Activated CD4-positive, alpha-beta T cell treated with anti-CD3 and anti-CD28 coated beads, Interleukin-2, amount 50 U/mL, for 4 hours (primary cell): ENCODE data around the gene PHLDB3.
A peak's percentile ranks its signal among the peaks of the same experiment; 100 is the strongest.
"Not testable (repeated sequence)": the region's sequence is repeated elsewhere in the genome, so short reads cannot be mapped to it uniquely, and the experiment has no call there.

Experiments
- DNase-seq, 2 experiments: peaks; one replicate each; pipeline ENCODE4 v3.0.0-alpha.2; 2020

PHLDB3 gene

DNA sequence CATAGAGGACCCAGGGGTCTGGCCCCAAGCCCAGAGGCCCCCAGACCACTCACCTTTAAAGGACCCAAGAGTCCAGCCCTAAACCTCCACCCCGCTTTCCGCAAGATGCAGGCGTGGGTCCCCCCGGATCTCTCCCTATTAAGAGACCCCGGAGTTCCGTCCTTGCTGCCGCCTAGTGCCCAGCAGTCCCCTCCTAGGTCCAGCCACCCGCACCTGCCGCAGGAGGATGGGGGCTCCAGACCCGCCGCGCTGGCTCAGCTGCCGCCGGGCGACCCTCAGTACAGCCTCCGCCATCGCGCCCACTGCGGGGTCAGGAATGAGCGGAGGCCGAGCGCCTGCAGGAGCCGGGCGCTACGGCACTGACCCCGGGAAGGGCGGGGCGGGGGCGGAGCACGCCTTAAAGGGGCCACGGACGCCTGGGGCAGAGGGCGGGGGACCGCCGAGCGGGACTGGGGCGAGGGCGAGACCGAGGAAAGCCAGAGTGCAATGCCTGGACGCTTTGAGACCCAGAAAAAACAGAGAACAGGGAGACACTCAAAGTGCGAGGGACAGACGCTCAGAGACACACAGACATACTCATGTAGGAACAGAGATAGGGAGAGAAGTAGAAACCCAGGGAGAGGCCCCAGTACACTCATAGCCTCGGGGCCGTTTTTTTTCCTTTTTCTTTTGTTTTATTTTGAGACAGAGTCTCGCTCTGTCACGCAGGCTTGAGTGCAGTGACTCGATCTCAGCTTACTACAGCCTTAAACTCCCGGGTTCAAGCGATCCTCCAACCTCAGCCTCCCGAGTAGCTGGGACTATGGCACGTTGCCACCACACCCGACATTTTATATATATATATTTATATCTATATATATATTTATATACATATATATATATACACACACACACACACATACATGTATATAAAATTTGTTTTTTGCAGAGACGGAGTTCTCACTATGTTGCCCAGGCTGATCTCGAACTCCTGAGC is 22.6 kb upstream of the PHLDB3 start, which contains the start of gene ETHE1:
Gene ETHE1 (minus strand): TSS at position 318 of the 976 bp plus-strand sequence. CDS start 24 bp downstream, at position 294.
- peak; percentile 50 to 54 for DNase-seq

DNA sequence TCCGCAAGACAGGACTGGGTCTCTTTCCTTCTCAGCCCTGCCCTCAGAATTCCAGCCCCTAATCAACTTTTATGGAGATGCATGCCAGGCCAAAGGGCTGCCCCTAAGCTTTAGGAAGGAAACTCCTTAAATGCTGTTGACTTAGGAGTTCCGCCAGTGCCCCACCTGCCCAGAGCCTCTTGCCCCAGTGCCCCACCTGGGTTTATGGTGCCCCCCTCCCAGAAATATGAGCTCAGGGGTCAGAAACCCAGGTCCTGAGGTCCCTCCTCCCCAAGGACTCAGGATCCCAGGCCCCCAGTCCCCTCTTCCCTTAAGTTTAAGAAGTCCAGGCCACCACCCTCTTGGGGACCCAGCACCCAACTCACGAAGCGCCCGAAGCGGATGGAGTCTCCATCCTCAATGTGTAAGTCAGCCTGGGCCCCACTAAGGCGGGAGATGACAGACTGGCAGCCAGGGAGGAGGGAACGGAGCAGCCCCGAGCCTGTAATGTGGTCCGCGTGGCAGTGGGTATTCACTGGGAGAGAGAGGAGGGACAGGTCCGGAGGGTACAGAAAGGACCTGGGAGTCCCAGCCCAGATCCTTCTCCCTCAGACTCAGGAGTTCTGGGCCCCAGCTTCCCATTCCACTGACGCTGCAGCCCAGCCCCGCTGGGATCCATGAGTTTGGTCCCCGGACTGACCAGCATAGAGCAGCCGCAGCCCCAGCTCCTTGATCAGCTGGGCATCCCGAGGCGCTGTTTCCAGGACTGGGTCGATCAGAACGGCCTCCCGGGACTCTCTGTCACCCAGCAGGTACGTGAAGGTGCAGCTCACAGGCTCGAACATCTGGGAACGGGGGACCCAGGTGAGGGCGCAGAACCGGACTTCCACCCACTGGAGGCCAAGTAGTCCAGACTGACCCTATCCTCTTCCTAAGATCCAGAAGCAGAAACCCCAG is 21.6 kb upstream of the PHLDB3 start:
- no peak for DNase-seq

DNA sequence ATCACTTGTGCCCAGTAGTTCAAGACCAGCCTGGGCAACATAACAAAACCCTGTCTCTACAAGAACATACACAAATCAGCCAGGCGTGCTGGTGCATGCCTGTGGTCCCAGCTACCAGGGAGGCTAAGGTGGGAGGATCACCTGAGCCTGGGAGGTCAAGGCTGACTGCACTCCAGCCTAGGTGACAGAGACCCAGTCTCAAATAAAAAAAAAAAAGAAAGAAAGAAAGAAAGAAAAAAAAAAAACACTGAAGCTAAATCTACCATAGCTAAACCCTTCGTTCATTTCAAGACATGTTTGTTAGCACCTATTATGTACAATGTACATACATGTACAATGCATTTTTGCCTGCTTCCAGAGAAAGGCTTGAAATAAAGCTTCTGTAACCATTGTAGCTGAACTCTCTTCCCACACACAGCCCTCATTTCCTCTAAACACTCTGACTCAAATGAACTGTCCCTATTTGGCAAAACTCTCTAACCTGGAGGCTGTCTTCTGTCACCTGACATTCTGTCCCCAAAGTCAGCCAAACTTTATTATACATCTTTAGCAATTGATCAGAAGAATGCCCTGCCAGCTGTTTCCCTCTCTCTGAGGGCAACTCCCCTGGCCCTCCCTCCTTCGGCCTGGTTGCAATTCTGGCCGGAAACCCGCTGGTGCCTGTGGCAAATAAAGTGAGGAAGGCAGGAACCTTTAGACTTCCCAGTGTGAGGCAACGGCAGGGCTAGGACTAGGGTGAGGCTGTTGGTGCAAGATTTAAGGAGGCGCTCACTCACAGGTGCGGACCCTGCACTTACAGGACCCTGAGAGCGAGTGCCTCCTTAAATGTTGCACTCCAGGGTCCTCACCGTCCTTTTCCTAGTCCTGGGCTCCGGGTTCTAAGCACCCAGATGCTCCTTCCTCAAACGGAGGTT is 20.6 kb upstream of the PHLDB3 start:
- DNase-seq: no peak

DNA sequence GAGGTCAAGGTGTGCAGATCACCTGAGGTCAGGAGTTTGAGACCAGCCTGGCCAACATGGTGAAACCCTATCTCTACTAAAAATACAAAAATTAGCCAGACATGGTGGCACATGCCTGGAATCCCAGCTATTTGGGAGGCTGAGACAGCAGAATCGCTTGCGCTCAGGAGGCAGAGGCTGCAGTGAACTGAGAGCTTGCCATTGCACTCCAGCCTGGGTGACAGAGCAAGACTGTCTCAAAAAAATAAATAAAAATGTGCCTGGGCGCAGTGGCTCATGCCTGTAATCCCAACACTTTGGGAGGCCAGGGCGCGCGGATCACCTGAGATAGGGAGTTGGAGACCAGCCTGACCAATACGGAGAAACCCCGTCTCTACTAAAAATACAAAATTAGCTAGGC is 19.1 kb upstream of the PHLDB3 start:
- not testable (repeated sequence) for DNase-seq

DNA sequence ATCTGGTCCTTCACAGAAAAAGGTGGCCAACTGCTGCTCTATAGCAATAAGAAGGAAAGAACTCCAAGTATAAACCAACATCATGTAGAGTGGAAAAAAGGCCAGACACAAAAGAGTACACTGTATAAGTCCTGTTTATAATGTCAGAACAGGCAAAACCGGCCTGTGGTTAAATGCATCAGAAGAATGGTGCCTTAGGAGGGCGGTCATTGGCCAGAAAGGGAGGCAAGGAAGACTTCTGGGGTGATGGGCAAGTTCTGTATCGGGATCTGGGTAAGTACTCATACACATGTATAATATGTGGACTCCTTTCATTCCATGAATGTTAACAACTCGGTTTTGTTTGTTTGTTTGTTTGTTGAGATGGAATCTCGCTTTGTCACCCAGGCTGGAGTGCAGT is 18.4 kb upstream of the PHLDB3 start:
- no peak for DNase-seq

DNA sequence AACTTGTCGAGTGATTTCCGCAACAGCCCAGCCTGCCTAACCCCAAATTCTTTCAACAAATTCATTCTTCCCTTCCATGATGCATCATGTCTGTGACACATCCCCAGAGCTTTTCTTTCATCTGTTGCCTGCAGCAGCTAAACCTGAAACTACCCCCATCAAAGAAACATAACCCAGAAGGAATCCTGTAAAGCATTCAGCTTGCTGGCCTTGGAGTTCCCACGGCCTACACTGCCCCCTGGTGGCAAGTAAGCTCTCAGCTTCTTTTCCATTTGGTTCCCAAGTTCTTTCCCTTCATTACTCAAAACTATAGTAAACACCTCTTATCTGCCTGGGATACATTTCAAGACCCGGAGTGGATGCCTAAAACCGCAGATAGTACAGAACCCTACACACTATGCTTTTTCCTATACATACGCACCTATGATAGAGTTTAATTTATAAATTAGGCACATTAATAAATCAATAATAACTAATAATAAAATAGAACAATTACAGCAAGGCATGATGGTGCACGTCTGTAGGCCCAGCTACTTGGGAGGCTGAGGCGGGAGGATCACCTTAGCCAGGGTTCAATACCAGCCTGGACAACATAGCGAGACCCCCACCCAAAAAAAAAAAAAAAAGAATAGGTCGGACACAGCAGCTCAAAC is 15.0 kb upstream of the PHLDB3 start:
- DNase-seq: peak; percentile 79

DNA sequence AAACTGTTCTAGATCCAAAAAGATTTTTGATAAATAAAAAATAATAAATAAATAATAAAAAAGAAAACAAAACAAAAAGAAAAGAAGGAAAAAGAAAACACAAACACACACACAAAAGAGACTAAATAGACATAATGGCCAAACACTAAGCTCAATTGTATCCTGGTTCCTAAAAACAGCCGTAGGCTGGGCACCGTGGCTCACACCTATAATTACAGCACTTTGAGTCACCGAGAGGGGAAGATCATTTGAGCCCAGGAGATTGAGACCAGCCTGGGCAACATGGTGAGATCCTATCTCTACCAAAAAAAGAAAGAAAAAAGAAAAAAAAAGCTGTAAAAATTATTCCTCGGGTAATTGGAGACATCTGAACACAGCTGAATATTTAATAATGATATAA is 13.5 kb upstream of the PHLDB3 start:
- no peak for DNase-seq

DNA sequence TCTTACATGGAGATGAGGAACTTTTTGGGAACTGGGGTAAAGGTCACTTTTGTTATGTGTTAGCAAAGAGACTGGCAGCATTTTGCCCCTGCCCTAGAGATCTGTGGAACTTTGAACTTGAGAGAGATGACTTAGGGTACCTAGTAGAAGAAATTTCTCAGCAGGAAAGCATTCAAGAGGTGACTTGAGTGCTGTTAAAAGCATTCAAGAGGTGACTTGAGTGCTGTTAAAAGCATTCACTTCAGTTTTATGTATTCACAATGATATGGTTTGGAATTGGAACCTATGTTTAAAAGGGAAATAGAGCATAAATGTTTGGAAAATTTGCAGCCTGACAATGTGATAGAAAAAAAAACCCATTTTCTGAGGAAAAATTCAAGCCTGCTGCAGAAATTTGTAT is 7.9 kb upstream of the PHLDB3 start:
- DNase-seq: not testable (repeated sequence)

DNA sequence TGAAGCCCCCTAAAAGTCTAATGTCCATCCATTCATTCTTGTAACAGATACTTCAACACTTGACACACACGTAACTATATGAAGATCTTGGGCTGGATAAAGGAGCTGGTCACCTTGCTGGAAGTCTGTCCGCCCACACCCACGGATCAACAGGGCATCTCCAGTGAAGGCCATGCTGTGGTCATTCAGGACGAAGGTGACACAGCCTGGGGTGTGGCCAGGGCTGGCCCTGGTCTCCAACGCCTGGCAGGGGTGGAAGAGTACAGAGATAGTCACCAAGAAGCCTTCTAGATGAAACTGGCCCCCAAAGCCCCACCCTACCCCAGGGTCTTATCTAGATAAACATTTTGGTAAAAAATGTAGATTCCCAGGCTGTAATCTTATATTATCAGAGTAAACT is 6.8 kb upstream of the PHLDB3 start:
- DNase-seq: no peak

DNA sequence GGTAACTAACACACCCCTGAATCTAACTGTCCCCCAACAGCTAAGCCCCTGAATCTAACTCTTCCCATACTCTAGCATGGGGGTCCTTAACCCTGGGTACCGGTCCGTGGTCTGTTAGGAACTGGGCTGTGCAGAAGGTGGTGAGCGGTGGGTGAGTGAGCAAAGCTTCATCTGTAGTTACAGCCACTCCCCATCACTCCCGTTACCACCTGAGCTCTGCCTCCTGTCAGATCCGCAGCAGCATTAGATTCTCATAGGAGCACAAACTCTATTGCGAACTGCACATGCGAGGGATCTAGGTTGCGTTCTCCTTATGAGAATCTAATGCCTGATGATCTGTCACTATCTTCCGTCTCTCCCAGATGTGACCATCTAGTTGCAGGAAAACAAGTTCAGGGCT is 6.2 kb upstream of the PHLDB3 start:
- DNase-seq: no peak

DNA sequence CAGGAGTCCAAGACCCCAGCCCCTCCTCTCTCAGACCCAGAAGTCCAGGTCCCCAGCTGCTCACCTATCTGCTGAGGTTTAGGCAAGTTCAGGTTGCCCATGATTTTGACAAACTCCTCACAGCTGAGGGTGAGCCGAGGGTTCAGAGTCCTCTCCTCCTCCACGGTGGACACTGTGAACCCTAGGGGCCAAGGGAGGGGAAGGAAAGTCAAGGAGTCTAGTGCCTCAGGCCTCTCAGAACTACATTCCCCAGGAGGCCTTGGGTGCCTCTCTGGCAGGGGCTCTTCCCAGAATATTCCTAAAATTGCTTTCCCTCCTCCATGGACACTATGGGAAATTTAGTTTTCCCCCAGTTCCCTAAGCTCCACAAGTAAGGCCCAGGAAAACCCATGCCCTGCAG is 3.3 kb upstream of the PHLDB3 start:
- no peak for DNase-seq

DNA sequence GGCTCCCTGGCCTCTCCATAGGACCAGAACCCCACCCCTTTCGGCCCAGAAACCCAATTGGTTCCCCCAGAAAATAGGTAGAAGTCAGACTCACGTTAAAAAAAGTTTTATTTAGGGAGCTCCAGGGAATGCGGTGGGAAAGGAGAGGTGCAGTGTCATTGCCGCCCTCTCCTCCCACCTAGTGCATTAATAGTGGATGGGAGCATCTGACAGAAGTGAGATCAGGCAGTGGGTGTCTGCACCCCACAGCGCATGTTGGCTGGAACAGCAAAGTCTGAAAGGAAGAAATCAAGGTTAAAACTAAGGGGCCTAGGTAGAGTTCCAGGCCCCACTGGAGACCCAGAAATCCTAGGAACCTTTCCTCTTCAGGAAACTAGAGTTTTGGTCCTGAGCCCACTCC is 2.1 kb upstream of the PHLDB3 start:
- no peak for DNase-seq

DNA sequence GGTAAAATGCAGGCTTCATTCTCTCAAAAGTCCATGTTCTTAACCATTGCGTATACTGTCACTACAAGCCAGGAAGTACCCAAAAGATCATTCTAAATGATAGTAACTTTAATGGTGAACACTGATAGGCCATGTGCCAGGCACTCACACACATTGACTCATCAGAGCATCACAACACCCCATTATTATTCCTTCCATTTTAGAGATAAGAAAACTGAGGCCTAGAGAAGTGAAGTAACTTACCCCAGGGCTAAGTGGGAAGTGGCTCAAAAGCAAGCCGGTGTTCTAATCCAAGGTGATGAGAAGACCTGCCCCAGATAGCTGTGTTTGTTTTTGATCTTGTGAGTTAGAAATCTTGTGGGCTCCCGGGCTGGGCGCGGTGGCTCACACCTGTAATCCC is 1.4 kb upstream of the PHLDB3 start:
- DNase-seq: no peak

DNA sequence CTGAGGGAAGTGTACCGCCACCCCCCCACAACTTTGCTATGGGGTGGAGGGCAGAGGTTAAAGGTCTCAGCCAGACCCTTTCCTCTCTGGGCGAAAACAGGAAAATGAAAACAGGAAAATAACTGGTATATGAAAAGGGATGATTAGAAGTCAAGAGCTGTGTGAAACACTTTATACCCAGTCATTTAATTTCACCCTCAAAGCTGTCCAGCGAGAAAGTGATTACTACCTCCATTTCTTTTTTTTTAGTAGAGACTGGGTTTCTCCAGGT is 575 bp upstream of the PHLDB3 start:
- DNase-seq: no peak

DNA sequence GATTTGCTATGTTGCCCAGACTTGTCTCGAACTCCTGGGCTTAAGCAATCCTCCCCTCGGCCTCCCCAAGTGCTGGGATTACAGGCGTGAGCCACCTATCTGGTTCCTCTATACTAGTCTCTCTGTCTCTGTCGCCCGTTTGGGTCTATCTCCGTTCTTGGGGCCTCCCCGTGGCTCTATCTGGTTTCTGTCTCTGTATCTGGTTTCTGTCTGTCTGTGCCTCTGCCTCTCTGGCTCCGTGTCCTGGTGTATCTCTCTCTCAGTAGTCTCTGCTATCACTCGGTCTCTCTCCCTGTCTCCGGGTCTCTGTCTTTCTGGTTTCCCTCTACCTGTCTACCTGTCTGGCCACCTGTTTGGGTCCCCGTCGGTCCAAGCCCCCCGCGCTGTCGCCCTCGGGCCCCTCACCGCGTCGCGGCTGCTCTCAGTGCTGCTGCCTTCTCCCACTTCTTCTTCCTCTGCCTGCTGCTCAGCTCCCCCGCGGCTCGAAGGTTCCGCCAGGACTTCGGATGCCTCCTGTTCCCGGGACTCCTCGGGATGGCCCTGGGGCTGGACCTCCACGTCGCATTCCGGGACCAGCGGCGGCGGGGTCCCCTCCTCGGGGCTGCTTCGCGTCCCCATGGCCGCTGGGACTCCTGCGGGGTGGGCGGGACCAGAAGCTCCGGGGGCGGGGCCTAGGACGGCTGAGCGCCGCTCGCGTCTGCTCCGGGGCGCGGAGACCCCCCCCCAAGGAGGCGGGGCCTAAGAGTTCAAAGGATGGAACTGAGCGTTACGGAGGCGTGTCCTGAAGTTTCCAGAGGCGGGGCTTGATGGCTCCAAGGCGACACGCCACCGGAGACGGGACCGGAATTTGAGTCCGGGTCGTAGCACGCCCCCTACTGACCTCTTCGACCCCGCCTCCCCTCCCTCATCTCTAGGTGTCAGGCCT is 783 bp downstream of the PHLDB3 start:
- DNase-seq: peak; percentile 100

DNA sequence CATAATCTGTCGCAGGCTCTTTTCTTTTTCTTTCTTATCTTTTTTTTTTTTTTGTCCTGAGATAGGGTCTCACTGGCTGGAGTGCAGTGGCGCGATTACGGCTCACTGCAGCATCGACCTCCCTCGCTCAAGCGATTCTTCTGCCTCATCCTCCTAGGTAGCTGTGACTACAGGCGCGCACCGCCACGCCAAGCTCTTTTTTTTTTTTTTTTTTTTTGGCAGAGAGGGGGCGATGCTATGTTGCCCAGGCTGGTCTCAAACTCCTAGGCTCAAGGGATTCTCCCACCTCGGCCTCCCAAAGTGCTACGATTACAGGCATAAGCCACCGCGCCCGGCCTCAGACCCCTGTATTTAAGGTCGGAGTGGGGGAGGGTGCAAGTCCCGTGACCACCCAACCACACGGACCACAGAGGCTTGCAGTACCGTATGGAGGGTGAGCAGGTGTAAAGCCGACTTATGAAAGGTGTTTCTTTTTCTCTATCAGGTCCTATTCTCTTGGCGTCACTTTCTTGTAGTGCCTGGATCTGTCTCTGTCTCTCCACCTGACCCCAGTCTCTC is 2.0 kb downstream of the PHLDB3 start:
- no peak for DNase-seq

DNA sequence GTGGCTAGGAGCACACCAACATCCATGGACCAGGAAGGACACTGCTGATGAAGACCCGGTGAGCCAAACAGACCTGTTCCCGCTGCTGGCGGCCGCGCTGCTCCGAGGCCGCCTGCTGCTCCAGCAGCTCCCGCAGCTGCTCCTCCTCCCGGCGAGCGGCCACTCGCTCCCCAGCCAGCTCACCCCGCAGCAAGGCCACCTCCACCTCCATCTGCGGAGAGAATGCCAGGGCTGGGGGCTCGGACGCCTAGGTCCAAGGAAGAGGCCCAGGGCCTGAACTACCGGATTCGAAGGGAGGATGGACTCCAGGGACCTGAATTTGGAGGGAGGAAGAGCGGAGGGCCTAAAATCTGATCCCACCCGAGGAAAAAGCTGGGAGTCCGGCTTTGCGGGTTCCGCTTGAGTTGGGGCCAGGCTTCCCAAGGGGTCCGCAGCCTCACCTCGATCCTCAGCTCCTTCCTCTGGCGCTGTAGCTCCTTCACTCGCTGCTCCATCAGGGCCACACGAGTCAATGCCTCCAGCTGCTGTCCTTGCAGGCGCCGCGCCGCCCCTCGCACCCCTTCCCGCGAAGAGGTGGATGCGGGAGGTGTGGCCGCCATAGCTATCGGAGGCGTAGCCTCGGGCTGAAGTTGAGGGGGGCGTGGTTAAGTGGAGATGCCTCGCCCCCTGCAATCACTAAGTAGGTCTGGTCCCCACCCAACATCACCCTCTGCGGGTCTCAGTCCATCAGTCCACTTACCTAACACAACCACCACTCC is 2.7 kb downstream of the PHLDB3 start:
- DNase-seq: no peak

DNA sequence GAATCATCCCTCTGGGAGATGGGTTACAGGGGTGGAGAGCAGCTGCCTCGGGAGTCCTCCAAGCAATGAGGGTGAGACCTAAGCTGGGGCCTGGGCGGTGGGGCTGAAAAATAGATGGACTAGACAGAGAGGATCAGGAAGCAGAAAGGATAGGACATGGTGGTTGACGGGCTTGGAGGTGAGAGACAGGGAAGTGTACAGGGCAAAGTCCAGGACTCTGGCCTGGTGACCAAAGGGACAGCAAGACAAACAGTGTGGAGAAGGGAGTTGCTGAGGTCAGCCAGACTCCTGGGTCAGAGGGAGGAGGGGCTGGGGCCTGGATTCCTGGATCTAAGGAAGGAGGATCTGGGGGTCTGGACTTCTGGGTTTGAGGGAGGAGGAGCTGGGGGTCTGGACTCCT is 5.5 kb downstream of the PHLDB3 start:
- DNase-seq: no peak

DNA sequence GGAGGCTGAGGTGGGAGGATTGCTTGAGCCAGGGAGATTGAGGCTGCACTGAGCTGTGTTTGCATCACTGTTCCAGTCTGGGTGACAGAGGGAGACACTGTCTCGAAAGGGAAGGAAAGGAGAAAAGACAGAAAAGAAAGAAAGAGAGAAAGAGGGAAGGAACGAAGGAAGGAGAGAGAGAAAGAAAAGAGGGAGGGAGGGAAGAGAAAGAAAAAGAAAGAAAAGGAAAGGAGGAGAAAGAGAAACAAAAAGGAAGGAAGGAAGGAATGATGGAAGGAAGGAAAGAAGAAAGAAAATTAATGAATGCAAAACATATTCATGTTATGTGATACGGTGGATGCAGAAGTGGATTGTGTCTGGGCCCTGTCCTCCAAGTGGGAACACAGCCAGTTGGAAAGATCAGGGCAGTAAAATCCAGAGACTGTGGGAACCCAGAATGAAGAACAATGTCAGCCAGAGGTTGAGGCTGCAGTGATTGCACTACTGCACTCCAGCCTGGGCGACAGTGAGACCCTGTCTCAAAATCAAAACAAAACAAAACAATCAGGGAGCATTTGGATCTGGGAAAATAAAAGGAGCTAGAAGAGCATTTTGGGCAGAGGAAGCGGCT is 6.2 kb downstream of the PHLDB3 start:
- DNase-seq: no peak
